ENCODE results near the gene RASA3.

GRCh38 chr13:114002009-114002544, 130.3 kb downstream of the RASA3 start:
- no peak for TF ChIP-seq EP300 (IDR thresholded peaks at IDR 0.05)
- no peak for TF ChIP-seq CTCF (IDR thresholded peaks at IDR 0.05)
- no peak for TF ChIP-seq POLR2A (IDR thresholded peaks at IDR 0.05)

All from sigmoid colon (tissue), 4 donors.